HL-60 (cell line): ENCODE measurements around the gene CENPC.

ENCODE experiments used
- CTCF ChIP-seq: IDR thresholded peaks from one replicate; pipeline ENCODE4 v1.5.1; 2011; ENCODE audit warnings: low read length, control low read depth, inconsistent platforms; ENCODE audit not compliant: insufficient read depth
- GABPA ChIP-seq: IDR thresholded peaks from 2 replicates; pipeline ENCODE4 v1.6.1; 2012; ENCODE audit warnings: low read depth
- POLR2AphosphoS5 ChIP-seq: IDR thresholded peaks from 2 replicates; pipeline ENCODE4 v1.6.1; 2012; ENCODE audit warnings: low read depth
- SPI1 ChIP-seq: IDR thresholded peaks from 2 replicates; pipeline ENCODE4 v1.6.1; 2012; ENCODE audit warnings: low read depth, mild to moderate bottlenecking, borderline replicate concordance

- TF ChIP-seq CTCF (no peak), SPI1 (no peak), GABPA (no peak), POLR2AphosphoS5 (no peak)
Measured at GRCh38 chr4:67459164-67459563, 86.1 kb downstream of the CENPC start.
